Cardiac muscle cell (in vitro differentiated cells and primary cell): ENCODE results near the gene SPINT2. TPM values are rescaled to one million over a fixed set of nuclear protein-coding genes. Genes with fewer than 3 reads are reported as not detected.
"Not testable (repeated sequence)": the region's sequence is repeated elsewhere in the genome, so short reads cannot be mapped to it uniquely, and the experiment has no call there.

Source experiments
- DNase-seq, 2 donors: peaks; one replicate each; pipeline versions ENCODE4 v3.0.0 to v3.0.0-alpha.2; 2010 to 2017; ENCODE audit warnings: low read depth in 1 of 2, low spot score in 1 of 2
- H3K27ac ChIP-seq: fragments of 200-600 bp; sonication (generic); 2 replicates; pipeline ENCODE4 v1.5.1; 2016
- H3K27me3 ChIP-seq: fragments of 200-600 bp; sonication (generic); 2 replicates; pipeline ENCODE4 v1.6.0; 2016; ENCODE audit warnings: control low read depth
- H3K36me3 ChIP-seq: fragments of 200-600 bp; sonication (generic); 2 replicates; pipeline ENCODE4 v1.5.1; 2016; ENCODE audit warnings: control low read depth
- H3K4me1 ChIP-seq: fragments of 200-600 bp; sonication (generic); 2 replicates; pipeline ENCODE4 v1.8.1; 2017; ENCODE audit warnings: low read depth, mild to moderate bottlenecking, mixed run types
- H3K4me3 ChIP-seq: fragments of 200-600 bp; sonication (generic); 2 replicates; pipeline ENCODE4 v1.5.1; 2016; ENCODE audit warnings: mild to moderate bottlenecking
- H3K9me3 ChIP-seq: fragments of 200-600 bp; sonication (generic); 2 replicates; pipeline ENCODE4 v1.5.1; 2017; ENCODE audit warnings: low read depth, mild to moderate bottlenecking, control low read depth
- CTCF ChIP-seq: IDR thresholded peaks from 2 replicates; pipeline ENCODE4 v1.5.1; 2012; ENCODE audit warnings: low read depth, mild to moderate bottlenecking, low read length
- polyA plus RNA-seq: library from polyadenylated mRNA; unstranded; fragments of >200 nt; fragmentation: Nextera tagmentation; extraction: Ambion mirVana; gene quantifications from 2 replicates; pipeline ENCODE4 v1.2.1, GENCODE V29; 2016
- total RNA-seq: library from RNA; depleted of rRNA; stranded (reverse); fragments of >200 nt; gene quantifications from 2 replicates; pipeline ENCODE4 v1.2.3, GENCODE V29; 2016

Gene SPINT2
- total and polyA plus RNA-seq, 2 experiments from 2014 or later, result 420 to 455 TPM

GRCh38 chr19:38331728-38332127 lies 67.4 kb downstream of the SPINT2 start:
- no peak overlapping the region for H3K4me3 ChIP-seq
- no peaks in the 10 kb centered on the region for H3K4me1 ChIP-seq
- no peak overlapping the region for H3K27ac ChIP-seq
- no peaks in the 10 kb centered on the region for H3K27me3 ChIP-seq
- no peaks in the 10 kb centered on the region for H3K36me3 ChIP-seq
- no peaks in the 10 kb centered on the region for H3K9me3 ChIP-seq
- TF ChIP-seq CTCF, result no peak
- DNase-seq, result no peak

DNA sequence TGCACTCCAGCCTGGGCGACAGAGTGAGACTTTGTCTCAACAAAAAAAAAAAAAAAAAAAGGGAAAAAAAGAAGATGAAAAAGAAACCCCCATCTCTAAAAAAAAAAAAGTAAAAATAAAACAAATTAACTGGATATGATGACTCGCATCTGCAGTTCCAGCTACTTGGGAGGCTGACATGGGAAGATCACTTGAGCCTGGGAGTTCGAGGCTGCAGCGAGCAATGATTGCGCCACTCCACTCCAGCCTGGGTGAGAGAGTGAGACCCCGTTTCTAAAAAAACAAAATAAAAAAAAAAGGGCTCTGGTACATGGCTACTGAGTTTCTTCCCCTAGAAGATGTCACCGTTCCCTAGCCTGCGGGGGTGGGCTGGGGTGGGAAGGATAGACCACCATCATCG lies 68.9 kb downstream of the SPINT2 start:
- Histone ChIP-seq H3K27me3 (no peaks in the 10 kb centered on the region), H3K4me3 (no peak overlapping the region), H3K36me3 (no peaks in the 10 kb centered on the region), H3K4me1 (no peaks in the 10 kb centered on the region), H3K9me3 (no peaks in the 10 kb centered on the region), H3K27ac (no peak overlapping the region)
- TF ChIP-seq CTCF, result no peak
- peak in 1 of 2 donors; percentile 9 for DNase-seq

DNA sequence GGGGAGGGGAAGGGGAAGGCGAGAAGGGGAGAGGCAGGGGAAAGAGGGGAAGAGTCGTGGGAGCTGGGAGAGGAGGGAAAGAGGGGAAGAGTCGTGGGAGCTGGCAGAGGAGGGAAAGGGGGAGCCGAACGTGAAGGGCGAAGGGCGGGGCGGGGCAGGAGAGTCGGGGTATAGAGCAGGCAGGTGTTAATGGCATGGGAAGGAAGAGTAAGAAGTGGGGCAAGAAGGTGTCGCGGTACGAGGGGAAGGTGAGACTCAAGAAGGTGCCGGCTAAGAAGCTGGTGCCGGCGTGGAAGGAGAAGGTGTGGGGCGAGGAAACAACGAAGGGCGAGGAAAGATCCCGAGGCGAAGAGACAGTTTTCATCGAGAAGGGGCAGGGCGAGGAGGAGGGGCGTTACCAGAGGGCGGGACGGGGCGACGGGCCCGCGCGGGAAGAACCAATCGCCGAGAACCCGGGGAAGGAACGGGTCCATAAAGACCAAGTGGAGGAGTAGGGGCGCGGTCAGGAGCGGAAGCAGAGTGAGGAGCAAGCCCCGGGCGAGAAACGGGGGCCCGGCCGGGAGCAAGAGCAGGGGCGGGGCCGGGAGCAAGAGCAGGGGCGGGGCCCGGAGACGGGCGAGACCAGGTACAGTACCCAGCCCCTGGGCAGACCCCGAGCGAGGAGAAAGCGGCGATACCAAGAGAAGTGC lies 71.7 kb downstream of the SPINT2 start:
- Histone ChIP-seq H3K4me1 (no peaks in the 10 kb centered on the region), H3K9me3 (no peaks in the 10 kb centered on the region), H3K27me3 (no peaks in the 10 kb centered on the region), H3K36me3 (no peaks in the 10 kb centered on the region), H3K4me3 (peak overlapping the region; percentile 62), H3K27ac (peak overlapping the region; percentile 70)
- TF ChIP-seq CTCF, result no peak
- DNase-seq, result peak; percentile 97

GRCh38 chr19:38336638-38337359 lies 72.4 kb downstream of the SPINT2 start:
- Histone ChIP-seq H3K4me3 (peak overlapping the region; percentile 62), H3K27me3 (no peaks in the 10 kb centered on the region), H3K36me3 (no peaks in the 10 kb centered on the region), H3K4me1 (no peaks in the 10 kb centered on the region), H3K27ac (peak overlapping the region; percentile 67), H3K9me3 (no peaks in the 10 kb centered on the region)
- peak; percentile 90 to 99 for DNase-seq
- no peak for TF ChIP-seq CTCF

DNA sequence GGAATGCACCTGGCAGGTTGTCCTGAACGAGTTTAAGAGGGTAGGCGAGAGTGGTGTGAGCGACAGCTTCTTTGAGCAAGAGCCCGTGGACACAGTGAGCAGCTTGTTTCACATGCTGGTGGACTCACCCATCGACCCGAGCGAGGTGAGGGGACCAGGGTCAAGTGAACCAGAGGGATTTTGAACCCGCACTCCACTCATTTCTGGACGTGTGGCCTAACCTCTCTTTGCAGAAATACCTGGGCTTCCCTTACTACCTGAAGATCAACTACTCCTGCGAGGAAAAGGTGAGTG lies 72.9 kb downstream of the SPINT2 start:
- H3K4me3 ChIP-seq, result peak overlapping the region; percentile 62
- H3K36me3 ChIP-seq, result no peaks in the 10 kb centered on the region
- no peaks in the 10 kb centered on the region for H3K4me1 ChIP-seq
- no peak for DNase-seq
- H3K9me3 ChIP-seq, result no peaks in the 10 kb centered on the region
- H3K27ac ChIP-seq, result peak overlapping the region; percentile 29
- no peaks in the 10 kb centered on the region for H3K27me3 ChIP-seq
- no peak for TF ChIP-seq CTCF

DNA sequence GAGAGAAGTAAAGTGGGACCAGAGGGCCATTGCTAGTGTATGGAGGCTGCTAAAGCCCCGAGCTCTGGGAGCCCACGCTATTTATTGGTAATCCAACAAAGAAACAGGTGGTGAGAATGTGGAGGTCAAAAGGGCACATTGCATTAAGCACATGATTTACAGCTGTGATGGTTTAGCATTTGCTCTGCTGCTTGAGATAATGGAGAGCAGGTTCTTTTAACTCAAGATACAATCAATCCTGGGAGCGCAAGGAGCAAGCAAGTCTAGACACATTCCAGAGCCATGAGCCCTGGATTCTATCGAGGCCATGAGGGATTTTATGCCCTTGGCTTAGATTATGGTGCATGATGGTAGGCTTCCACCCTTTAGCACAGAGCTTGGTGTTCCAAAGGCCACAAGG lies 74.6 kb downstream of the SPINT2 start:
- not testable (repeated sequence) for H3K36me3 ChIP-seq, H3K27ac ChIP-seq, H3K9me3 ChIP-seq, H3K4me1 ChIP-seq, H3K4me3 ChIP-seq, DNase-seq, H3K27me3 ChIP-seq
